CD14-positive monocyte (primary cell): ENCODE results near the gene MITF. TPM values are rescaled to one million over a fixed set of nuclear protein-coding genes. Genes with fewer than 3 reads are reported as not detected.

Source experiments
- DNase-seq, 3 donors: peaks; one replicate each; pipeline ENCODE4 v3.0.0-alpha.2; 2011 to 2022
- H2AFZ ChIP-seq: 2 replicates; pipeline ENCODE4 v1.6.0; 2012; ENCODE audit warnings: mild to moderate bottlenecking, low read depth, low read length, inconsistent platforms; ENCODE audit not compliant: insufficient read depth, poor library complexity, severe bottlenecking
- H3K27ac ChIP-seq, 2 donors: 1 replicate in 1 of 2; 2 replicates in 1 of 2; pipeline ENCODE4 v1.5.1; 2012 to 2013; ENCODE audit warnings: low read length in 2 of 2, control low read depth in 1 of 2, inconsistent platforms in 1 of 2, low read depth in 1 of 2, mild to moderate bottlenecking in 1 of 2
- H3K27me3 ChIP-seq, 2 donors: one replicate each; pipeline versions ENCODE4 v1.6.0 to v1.6.1; 2011 to 2013; ENCODE audit warnings: low read length in 2 of 2; ENCODE audit not compliant: control insufficient read depth in 2 of 2, insufficient read depth in 2 of 2
- H3K36me3 ChIP-seq, 2 donors: replicated peaks in 1 of 2; 1 replicate in 1 of 2; 2 replicates in 1 of 2; pipeline versions ENCODE4 v1.5.1 to v1.6.1; 2012 to 2013; ENCODE audit warnings: low read length in 2 of 2, control low read depth in 1 of 2, inconsistent platforms in 1 of 2, mild to moderate bottlenecking in 1 of 2; ENCODE audit not compliant: insufficient read depth in 2 of 2, control insufficient read depth in 1 of 2
- H3K4me1 ChIP-seq, 2 donors: 1 replicate in 1 of 2; 2 replicates in 1 of 2; pipeline versions ENCODE4 v1.5.1 to v1.6.1; 2012 to 2013; ENCODE audit warnings: low read length in 2 of 2, control low read depth in 1 of 2, inconsistent platforms in 1 of 2, mild to moderate bottlenecking in 1 of 2, moderate library complexity in 1 of 2; ENCODE audit not compliant: insufficient read depth in 2 of 2, control insufficient read depth in 1 of 2
- H3K4me2 ChIP-seq: replicated peaks from 2 replicates; pipeline ENCODE3; 2012; ENCODE audit warnings: low read length, moderate library complexity, mild to moderate bottlenecking; ENCODE audit not compliant: poor library complexity, severe bottlenecking; ENCODE audit errors: extremely low read depth
- H3K4me3 ChIP-seq, 3 experiments: fragments of 200-600 bp in 1 of 3; sonication (generic) in 1 of 3; replicated peaks in 1 of 3; 1 replicate in 2 of 3; 2 replicates in 1 of 3; pipeline ENCODE4 v1.5.1; 2011 to 2013; ENCODE audit warnings: low read length in 3 of 3, mild to moderate bottlenecking in 3 of 3, control low read depth in 2 of 3, low read depth in 2 of 3, inconsistent platforms in 1 of 3, moderate library complexity in 1 of 3
- H3K79me2 ChIP-seq: 2 replicates; pipeline ENCODE4 v1.6.0; 2012; ENCODE audit warnings: mild to moderate bottlenecking, control low read depth, inconsistent platforms, low read length, moderate library complexity; ENCODE audit not compliant: insufficient read depth
- H3K9ac ChIP-seq: 2 replicates; pipeline ENCODE4 v1.6.0; 2017; ENCODE audit warnings: low read length, mild to moderate bottlenecking; ENCODE audit not compliant: insufficient read depth, poor library complexity, severe bottlenecking
- H3K9me3 ChIP-seq, 2 donors: replicated peaks in 1 of 2; 1 replicate in 1 of 2; 2 replicates in 1 of 2; pipeline versions ENCODE4 v1.5.1 to v1.6.1; 2012 to 2013; ENCODE audit warnings: low read length in 2 of 2, control low read depth in 1 of 2; ENCODE audit not compliant: control insufficient read depth in 1 of 2, insufficient read depth in 1 of 2
- H4K20me1 ChIP-seq: 2 replicates; pipeline ENCODE4 v1.6.0; 2012; ENCODE audit warnings: mild to moderate bottlenecking, low read length, control low read depth, moderate library complexity; ENCODE audit not compliant: insufficient read depth
- H3K27ac Mint-ChIP-seq, 7 donors: one replicate each; pipeline ENCODE4 v1.8.0; 2020; ENCODE audit warnings: mild to moderate bottlenecking in 7 of 7, mixed read lengths in 7 of 7, moderate library complexity in 6 of 7, inconsistent platforms in 2 of 7
- H3K27me3 Mint-ChIP-seq, 3 donors: one replicate each; pipeline ENCODE4 v1.8.0; 2021 to 2022; ENCODE audit warnings: low read depth in 3 of 3, mild to moderate bottlenecking in 3 of 3, mixed read lengths in 3 of 3, moderate library complexity in 3 of 3, inconsistent platforms in 1 of 3
- H3K36me3 Mint-ChIP-seq, 2 donors: one replicate each; pipeline ENCODE4 v1.8.0; 2020; ENCODE audit warnings: mixed read lengths in 2 of 2, inconsistent platforms in 1 of 2, mild to moderate bottlenecking in 1 of 2
- H3K4me1 Mint-ChIP-seq: one replicate; pipeline ENCODE4 v1.8.0; 2020; ENCODE audit warnings: mild to moderate bottlenecking, mixed read lengths
- H3K4me3 Mint-ChIP-seq, 2 donors: one replicate each; pipeline ENCODE4 v1.8.0; 2020; ENCODE audit warnings: mild to moderate bottlenecking in 2 of 2, mixed read lengths in 2 of 2, moderate library complexity in 1 of 2
- H3K9me3 Mint-ChIP-seq, 7 donors: one replicate each; pipeline ENCODE4 v1.8.0; 2020 to 2022; ENCODE audit warnings: mixed read lengths in 7 of 7, mild to moderate bottlenecking in 6 of 7, moderate library complexity in 6 of 7, inconsistent platforms in 2 of 7
- WGBS: methylation state at CpG from one replicate; pipeline ENCODE4 v1.1.5; 2013; ENCODE audit warnings: missing lambda C conversion rate; ENCODE audit not compliant: insufficient coverage; 5-methylcytosine and 5-hydroxymethylcytosine counted together
- intact Hi-C, 2 donors: fragments of 100-400 bp; cut with micrococcal nuclease; formaldehyde crosslinking; loops; one replicate each; pipeline versions ENCODE4 v1.15.0 to v1.15.1; 2023
- polyA plus RNA-seq, 3 donors: library from polyadenylated mRNA; depleted of rRNA in 1 of 3; unstranded in 2 of 3; stranded (reverse) in 1 of 3; fragments of 300-500 nt in 2 of 3; fragments of >200 nt in 1 of 3; fragmentation: Illumina TruSeq in 2 of 3; gene quantifications; 1 replicate in 2 of 3; 2 replicates in 1 of 3; pipeline ENCODE4 v1.2.3, GENCODE V29; 2012 to 2021
- TF ChIP-seq, protein P1 (sequence below): fragments of 200-600 bp; IDR thresholded peaks from one replicate; pipeline ENCODE4 v1.8.0; 2022; ENCODE audit warnings: antibody characterized with exemption, mild to moderate bottlenecking

MITF gene
- polyA plus RNA-seq, 3 donors = 7.0 to 15.1 (median 12.1) TPM

GRCh38 chr3:69998759-69999139 is 259.5 kb downstream of the MITF start:
- TF ChIP-seq, protein P1, sequence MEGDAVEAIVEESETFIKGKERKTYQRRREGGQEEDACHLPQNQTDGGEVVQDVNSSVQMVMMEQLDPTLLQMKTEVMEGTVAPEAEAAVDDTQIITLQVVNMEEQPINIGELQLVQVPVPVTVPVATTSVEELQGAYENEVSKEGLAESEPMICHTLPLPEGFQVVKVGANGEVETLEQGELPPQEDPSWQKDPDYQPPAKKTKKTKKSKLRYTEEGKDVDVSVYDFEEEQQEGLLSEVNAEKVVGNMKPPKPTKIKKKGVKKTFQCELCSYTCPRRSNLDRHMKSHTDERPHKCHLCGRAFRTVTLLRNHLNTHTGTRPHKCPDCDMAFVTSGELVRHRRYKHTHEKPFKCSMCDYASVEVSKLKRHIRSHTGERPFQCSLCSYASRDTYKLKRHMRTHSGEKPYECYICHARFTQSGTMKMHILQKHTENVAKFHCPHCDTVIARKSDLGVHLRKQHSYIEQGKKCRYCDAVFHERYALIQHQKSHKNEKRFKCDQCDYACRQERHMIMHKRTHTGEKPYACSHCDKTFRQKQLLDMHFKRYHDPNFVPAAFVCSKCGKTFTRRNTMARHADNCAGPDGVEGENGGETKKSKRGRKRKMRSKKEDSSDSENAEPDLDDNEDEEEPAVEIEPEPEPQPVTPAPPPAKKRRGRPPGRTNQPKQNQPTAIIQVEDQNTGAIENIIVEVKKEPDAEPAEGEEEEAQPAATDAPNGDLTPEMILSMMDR = no peak
- Histone ChIP-seq H3K9ac (no peak overlapping the region), H3K27me3 (no peaks in the 10 kb centered on the region), H3K27ac (no peak overlapping the region), H3K9me3 (peaks cover 0 to 5% of the 10 kb centered on the region in 2 donors), H3K4me3 (no peak overlapping the region), H4K20me1 (no peaks in the 10 kb centered on the region), H3K4me1 (peaks cover 16 to 17% of the 10 kb centered on the region in 2 donors), H2AFZ (no peak overlapping the region), H3K79me2 (no peaks in the 10 kb centered on the region), H3K36me3 (no peaks in the 10 kb centered on the region), H3K4me2 (no peak overlapping the region)
- no peak overlapping the region for H3K27ac Mint-ChIP-seq
- intact Hi-C loops = no loop called here
- DNase-seq = no peak
- 72% methylated on average over 3 of the region's 3 CpGs for WGBS
- no peak overlapping the region for H3K4me3 Mint-ChIP-seq
- H3K4me1 Mint-ChIP-seq = peaks cover 18% of the 10 kb centered on the region
- peaks cover 0 to 8% (median 3%) of the 10 kb centered on the region in 7 donors for H3K9me3 Mint-ChIP-seq
- H3K36me3 Mint-ChIP-seq = no peaks in the 10 kb centered on the region
- peaks cover 0 to 2% (median 0%) of the 10 kb centered on the region in 3 donors for H3K27me3 Mint-ChIP-seq

DNA sequence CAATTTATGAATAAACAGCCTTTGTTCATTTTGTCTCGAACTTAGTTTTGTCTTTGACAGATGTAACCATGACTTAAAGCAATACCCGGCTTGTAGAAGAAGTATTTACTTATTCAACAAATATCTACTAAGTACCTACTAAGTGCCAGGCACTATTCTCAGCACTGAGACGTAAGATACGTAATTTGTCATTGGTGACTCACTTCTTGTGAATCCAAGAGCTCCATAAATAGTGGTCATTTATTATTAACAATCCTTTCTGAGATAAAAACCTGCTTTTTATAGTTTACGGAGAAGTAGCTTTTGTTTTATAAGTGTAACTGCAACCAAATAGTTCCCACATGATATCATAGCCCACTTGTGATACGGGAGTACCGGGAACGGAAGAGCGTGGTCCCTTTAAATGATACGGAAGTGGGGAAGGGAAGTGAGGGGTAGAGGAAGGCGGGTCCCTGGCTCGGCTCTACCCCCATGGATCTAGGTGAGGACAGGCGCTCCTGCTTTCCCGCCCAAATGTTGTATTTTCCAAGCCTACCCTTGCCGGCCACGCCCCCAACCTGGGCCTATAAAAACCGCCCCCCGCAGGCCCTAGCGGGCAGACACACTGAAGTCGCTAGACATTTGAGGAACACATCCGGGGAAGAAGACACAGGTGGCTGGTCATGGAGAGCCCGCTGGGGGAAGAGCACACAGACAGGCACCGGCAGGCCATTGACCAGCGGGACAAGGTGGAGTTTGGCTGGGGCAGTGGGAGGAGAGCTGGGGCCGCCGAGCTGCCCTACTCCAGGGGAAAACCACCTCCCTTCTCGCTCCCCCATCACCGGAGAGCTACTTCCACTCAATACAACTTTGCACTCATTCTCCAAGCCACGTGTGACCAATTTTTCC is 260.1 kb downstream of the MITF start, which contains the start of gene SAMMSON:
SAMMSON (plus strand) TSS at position 594 of the 888 bp plus-strand sequence.
- Histone ChIP-seq H3K27me3 (no peaks in the 10 kb centered on the region), H3K79me2 (no peaks in the 10 kb centered on the region), H3K9me3 (peaks cover 0 to 5% of the 10 kb centered on the region in 2 donors), H3K27ac (no peak within 1 kb of the TSS), H3K36me3 (no peaks in the 10 kb centered on the region), H3K4me1 (peaks cover 15 to 16% of the 10 kb centered on the region in 2 donors), H4K20me1 (no peaks in the 10 kb centered on the region), H3K9ac (no peak within 1 kb of the TSS), H2AFZ (no peak within 1 kb of the TSS), H3K4me3 (no peak within 1 kb of the TSS), H3K4me2 (no peak within 1 kb of the TSS)
- peak within 1 kb of the TSS in 1 of 7 donors; percentile 69 for H3K27ac Mint-ChIP-seq
- DNase-seq = no peak
- intact Hi-C loops = no loop called here
- 96% methylated on average over 13 of the region's 29 CpGs for WGBS
- H3K4me3 Mint-ChIP-seq = no peak within 1 kb of the TSS
- TF ChIP-seq, protein P1 = no peak
- H3K36me3 Mint-ChIP-seq = no peaks in the 10 kb centered on the region
- peaks cover 0 to 8% (median 3%) of the 10 kb centered on the region in 7 donors for H3K9me3 Mint-ChIP-seq
- peaks cover 0 to 2% (median 0%) of the 10 kb centered on the region in 3 donors for H3K27me3 Mint-ChIP-seq
- H3K4me1 Mint-ChIP-seq = peaks cover 16% of the 10 kb centered on the region
